Ishikawa (cell line): ENCODE measurements around the gene XRCC5.

Source experiments
- CEBPB ChIP-seq: IDR thresholded peaks from 2 replicates; pipeline ENCODE4 v1.6.1; 2012
- CREB1 ChIP-seq: IDR thresholded peaks from 2 replicates; pipeline ENCODE4 v1.6.1; 2012; ENCODE audit warnings: low read depth
- EGR1 ChIP-seq: IDR thresholded peaks from 2 replicates; pipeline ENCODE4 v1.6.1; 2012
- EP300 ChIP-seq: IDR thresholded peaks from 2 replicates; pipeline ENCODE4 v1.6.1; 2012; ENCODE audit warnings: borderline replicate concordance
- FOXM1 ChIP-seq: IDR thresholded peaks from 2 replicates; pipeline ENCODE4 v1.6.1; 2012; ENCODE audit warnings: low read depth, borderline replicate concordance
- MAX ChIP-seq: IDR thresholded peaks from 2 replicates; pipeline ENCODE4 v1.6.1; 2012
- NFIC ChIP-seq: IDR thresholded peaks from 2 replicates; pipeline ENCODE4 v1.6.1; 2012
- RAD21 ChIP-seq: IDR thresholded peaks from 2 replicates; pipeline ENCODE4 v1.6.1; 2012; ENCODE audit warnings: low read depth
- REST ChIP-seq: IDR thresholded peaks from 2 replicates; pipeline ENCODE4 v1.6.1; 2012; ENCODE audit warnings: low read depth, mild to moderate bottlenecking
- TAF1 ChIP-seq: IDR thresholded peaks from 2 replicates; pipeline ENCODE4 v1.6.1; 2012; ENCODE audit warnings: low read depth, mild to moderate bottlenecking
- TCF12 ChIP-seq: IDR thresholded peaks from 2 replicates; pipeline ENCODE4 v1.6.1; 2012; ENCODE audit warnings: low read depth
- TEAD4 ChIP-seq: IDR thresholded peaks from 2 replicates; pipeline ENCODE4 v1.6.1; 2012
- USF1 ChIP-seq: IDR thresholded peaks from 2 replicates; pipeline ENCODE4 v1.6.1; 2012
- YY1 ChIP-seq: IDR thresholded peaks from 2 replicates; pipeline ENCODE4 v1.6.1; 2012; ENCODE audit warnings: low read depth
- ZBTB7A ChIP-seq: IDR thresholded peaks from 2 replicates; pipeline ENCODE4 v1.6.1; 2012; ENCODE audit warnings: low read depth

The XRCC5 gene

GRCh38 chr2:216172493-216172892 is 63.3 kb downstream of the XRCC5 start:
- TF ChIP-seq RAD21 (no peak), TAF1 (no peak), FOXM1 (no peak), YY1 (no peak), ZBTB7A (no peak), CEBPB (no peak), TEAD4 (no peak), MAX (no peak)

- TF ChIP-seq REST, result no peak
- no peak for TF ChIP-seq CEBPB
- no peak for TF ChIP-seq FOXM1
- no peak for TF ChIP-seq EP300
Observed at GRCh38 chr2:216179015-216179414, 69.9 kb downstream of the XRCC5 start.

- TF ChIP-seq RAD21 (no peak), TEAD4 (no peak)
Observed at GRCh38 chr2:216181351-216181750, 72.2 kb downstream of the XRCC5 start.

GRCh38 chr2:216181953-216182461 is 72.9 kb downstream of the XRCC5 start:
- TF ChIP-seq TEAD4 (no peak), FOXM1 (no peak), TAF1 (no peak), CEBPB (no peak), REST (no peak), YY1 (no peak), EP300 (no peak), ZBTB7A (no peak), EGR1 (no peak), RAD21 (no peak), MAX (no peak), USF1 (no peak), NFIC (no peak), TCF12 (no peak), CREB1 (no peak)

GRCh38 chr2:216183462-216183861 is 74.3 kb downstream of the XRCC5 start:
- TF ChIP-seq MAX (no peak), TEAD4 (no peak), CEBPB (no peak), RAD21 (no peak), CREB1 (no peak), REST (no peak), EP300 (no peak), EGR1 (no peak), YY1 (no peak), USF1 (no peak), NFIC (no peak), FOXM1 (no peak), TAF1 (no peak), ZBTB7A (no peak), TCF12 (no peak)
